GM21723 (cell line): Measurements from ENCODE around the gene DCP2.

Experiments used
- ATAC-seq: cut with Tn5 transposase; IDR thresholded peaks from one replicate; pipeline ENCODE4 v1.9.1; 2021; ENCODE audit warnings: mild to moderate bottlenecking, moderate library complexity; ENCODE audit not compliant: unreplicated experiment

DCP2 gene

DNA sequence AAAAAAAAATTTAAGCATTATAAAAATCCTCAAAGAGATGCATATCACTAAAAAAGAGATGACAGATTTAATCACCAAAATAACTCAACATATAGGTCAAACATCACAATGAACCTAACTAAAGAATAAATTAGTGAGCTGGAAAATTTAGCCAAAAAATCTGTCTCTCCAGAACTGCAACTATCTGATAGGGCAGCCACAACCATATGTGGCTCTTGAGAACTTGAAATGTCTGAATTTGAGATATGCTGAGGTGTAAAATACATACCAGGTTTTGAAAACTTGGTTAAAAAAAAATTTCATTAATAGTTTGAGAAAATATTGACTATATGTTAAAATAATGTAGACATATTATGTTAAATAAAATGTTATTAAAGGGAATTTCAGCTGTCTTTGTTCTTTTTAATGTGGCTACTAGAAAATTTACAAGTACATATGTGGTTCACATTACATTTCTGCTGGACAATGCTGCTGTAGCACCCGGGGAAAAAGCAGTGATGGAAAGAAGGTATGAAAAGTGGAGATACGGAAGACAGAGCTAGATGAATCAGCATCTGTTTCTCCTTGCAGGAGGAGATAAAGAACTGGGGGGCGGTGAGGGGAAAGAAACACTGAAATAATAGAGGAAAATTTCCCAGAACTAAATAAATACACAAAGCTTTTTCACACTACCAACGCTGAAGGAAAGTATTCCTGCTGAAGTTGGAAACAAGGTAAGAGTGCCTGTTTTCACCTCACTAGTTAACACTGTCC lies 66.1 kb downstream of the DCP2 start:
- ATAC-seq, result no peak

DNA sequence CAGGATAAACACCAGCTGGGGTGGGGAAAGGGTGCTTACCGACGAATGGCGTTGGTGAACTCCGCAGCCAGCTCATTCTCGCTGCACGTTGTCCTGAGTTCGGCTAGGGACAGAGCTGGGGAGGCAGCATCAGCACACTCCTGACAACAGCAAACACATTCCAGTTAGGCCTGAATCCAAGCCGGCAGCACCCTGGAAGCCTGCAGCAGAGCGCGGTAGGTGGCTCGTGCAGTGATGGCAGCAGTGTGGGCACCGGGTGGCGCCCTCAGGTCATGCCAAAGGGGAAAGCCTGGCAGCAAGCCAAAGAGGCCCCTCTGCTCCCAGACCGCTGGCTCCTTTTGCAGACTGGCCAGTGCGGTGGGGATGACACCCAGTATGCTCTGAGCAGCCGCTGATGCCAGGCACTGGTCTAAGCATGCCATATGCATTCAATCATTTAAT lies 66.9 kb downstream of the DCP2 start:
- ATAC-seq, result no peak

DNA sequence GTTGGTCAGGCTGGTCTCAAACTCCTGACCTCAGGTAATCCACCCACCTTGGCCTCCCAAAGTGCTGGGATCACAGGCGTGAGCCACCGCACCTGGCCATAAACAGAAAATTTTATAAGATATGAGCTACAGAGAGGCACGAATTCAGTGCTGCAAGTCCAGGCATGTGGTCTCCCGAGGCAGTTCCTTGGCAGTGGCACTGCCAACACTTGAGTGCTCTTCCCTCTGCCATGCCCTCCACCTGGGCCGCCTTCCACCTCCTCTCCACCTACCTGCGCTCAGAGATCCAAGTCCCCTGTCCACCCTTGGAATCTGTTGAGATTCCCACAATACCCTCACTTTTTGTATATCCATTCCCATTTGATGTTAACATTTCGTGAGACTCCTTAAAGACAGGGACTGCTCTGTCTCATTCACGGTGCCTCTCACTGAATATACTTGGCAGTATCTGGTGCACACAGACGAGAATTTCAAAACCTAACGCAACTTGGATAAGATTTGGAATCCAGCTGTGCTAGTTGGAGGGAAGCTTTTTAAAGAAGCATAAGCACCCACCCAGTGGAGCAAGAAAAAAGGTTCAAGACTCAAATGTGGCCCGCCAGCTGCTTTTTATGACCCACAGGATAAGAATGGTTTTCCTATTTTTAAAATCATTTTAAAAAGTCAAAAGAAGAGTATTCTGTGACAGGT lies 68.3 kb downstream of the DCP2 start:
- ATAC-seq, result no peak

DNA sequence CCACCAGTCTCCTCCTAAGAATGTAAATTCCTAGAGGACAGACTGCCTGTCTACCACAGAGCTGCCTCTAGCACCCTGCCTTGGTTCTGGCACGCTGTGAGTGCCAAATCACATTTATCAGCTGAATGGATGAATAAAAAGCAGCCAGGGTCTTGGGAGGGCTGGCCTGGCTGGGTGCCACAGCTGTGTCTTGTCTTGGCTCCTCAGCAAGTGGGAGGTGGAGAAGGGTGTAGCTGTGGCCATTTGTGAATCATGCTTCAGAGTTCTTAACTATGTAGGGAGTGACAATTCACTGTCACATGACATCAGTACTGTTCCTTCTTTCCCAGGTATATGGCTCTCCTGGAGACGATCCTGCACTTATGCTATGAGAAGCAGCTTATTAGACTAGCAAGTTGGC lies 70.6 kb downstream of the DCP2 start:
- ATAC-seq, result no peak

DNA sequence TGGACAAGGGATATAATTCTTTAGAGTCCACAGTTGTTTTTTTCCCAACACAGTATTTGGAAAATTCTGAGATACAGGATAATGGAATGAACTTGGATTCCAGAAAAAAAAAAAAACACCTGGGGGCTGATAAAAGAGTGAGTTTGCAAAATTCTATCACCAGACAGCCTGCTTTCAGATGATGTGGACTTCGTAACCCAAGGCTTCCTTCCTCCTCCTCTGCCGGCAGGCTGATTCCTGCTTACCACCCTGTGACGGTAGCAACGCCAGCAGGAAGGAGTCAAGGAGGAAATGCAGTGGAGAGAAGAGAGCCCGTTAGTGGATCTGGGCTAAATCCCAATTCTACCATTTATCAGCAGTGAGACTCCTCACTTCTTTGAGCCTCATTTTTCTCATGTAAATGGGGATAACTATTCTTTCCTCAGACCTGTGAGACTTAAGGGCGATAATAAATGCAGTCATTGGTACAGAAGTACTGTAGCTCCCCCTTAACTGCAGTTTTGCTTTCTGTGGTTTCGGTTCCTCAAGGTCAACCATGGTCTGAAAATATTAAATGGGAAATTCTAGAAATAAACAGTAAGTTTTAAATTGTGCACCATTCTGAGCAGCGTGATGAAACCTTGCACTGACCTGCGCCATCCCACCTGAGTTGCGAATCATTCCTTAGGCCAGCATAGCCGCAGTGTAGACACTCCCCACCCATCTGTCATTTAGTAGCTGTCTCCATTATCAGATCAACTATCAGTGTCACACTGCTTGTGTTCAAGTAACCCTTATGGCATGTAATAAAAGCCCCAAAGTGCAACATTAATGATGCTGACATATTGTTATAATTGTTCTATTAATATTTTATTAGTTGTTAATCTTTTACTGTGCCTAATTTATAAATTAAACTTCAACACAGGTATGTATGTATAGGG lies 71.4 kb downstream of the DCP2 start:
- peak; percentile 87 for ATAC-seq

DNA sequence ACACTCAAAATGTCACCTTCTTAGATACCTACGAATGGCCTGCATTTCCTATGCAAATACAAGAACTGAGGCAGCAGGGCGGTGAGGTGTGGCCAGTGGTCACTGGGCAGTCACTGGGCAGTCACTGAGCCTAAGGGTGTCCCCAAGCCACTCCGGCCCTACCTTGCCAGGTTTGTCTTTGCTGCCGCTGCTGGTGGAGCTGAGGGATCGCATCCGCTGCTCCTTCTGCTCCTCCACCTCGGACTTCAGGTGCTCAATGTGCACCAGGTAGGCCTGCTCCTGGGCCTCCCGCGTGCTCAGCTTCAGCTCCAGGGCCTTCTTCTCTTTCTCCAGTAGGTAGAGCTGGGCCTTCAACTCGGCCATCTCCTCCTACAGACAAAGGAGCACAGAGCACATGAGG lies 72.3 kb downstream of the DCP2 start:
- no peak for ATAC-seq

DNA sequence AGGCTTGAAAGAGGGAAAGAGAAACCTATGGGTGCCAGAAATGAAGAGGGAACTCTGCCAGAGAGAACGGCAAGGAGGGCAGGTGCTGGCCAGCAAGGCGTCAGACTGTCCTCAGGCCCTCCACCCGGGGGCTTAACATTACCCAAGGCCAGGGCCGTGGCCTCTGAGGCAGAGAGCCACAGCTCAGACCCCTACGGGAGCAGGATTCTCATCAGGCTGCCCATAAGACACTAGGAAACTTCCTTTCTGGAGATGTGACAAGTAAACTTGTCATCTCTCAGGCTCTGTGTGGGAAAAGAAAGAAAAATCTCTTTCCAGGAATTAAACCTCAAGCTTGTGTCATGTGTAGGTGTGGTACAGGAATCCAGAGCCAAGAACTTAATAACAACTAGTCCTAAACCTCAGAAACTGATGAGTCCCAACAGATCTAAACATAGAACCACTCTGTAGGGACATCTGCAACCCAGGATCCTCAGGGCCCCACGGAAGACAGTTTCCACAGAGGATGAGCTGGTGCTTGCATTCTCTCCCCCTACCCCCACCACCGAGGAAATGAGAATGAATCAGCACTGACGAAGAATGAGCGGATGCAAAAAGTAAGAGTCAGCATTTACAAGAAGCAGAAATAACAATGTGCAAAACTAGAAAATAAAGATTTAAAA lies 74.3 kb downstream of the DCP2 start:
- no peak for ATAC-seq

DNA sequence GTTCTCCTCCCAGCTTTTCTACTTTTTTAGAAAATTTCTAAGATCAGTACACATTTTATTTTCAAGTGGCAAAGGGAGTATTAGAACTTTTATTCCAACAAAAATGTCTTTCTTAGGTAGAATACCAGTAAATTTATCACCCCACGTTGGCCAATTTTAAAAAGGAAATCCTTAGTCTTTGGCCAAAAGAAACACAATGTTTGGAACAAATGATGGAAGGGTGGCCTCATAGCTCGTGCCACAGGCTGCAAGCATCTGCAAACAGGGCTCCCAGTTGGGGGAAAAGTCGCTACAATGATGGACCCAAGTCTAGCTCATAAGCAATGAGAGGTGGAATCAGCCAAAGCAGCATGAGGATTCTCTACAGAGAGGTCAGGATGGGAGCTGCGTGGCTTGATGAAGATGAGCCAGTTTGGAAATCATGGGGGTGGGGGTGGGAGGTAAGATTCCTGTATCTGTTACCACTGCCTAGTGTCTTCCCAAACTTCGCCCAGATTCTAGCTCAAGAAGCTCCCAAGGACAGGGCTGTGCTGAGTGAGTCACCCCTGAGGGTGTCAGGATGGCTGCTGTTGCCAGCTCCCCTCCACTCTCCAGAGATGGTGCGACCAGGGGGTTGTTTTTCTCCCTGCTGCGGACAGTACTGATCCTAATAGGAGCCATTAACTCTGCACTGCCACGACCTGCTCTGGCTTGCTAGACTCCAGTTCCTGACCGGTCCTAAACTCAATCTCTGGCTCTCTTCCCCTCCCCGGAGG lies 75.6 kb downstream of the DCP2 start:
- no peak for ATAC-seq

DNA sequence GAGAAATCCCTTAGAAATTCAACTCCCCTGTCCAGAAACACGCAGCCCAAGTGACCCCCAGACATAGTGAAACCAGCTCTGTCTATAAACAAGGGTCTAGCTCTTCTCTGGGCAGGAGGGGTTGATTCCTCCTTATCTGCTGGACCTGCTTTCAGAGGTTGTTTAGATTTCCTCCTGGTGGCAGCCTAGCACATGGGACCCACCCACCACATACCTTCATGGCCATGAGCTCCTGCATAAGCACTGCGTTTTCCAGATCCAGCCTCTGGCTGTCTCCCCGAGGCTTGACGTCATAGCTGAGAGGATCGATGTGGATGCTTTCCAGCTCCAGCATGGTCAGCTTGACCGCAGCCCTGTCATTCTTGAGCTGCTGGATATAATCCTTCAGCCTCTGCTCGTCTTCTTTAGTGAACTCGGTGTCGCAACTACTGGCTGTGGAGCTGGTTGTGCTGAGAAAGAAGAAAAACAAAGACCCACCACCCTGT lies 77.0 kb downstream of the DCP2 start:
- ATAC-seq, result no peak

DNA sequence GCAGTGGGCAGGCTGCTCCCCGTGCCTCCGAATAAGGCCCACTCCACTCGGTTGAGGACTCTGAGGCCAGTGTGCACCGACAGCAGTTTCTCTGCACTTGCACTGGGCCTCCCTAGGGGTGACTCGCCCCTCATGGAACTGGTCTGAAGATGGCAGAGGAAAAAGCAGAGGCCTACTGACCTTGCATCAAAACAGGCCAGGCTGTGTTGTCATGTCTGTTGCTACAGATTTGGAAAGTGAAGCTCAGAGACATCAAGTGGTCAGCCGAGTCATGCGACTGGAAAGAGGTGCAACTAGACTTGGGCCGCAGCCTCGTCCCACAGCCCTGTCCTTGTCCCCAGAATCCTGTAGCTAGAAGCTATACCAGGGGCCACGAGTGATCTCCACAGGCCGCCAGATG lies 78.3 kb downstream of the DCP2 start:
- no peak for ATAC-seq

DNA sequence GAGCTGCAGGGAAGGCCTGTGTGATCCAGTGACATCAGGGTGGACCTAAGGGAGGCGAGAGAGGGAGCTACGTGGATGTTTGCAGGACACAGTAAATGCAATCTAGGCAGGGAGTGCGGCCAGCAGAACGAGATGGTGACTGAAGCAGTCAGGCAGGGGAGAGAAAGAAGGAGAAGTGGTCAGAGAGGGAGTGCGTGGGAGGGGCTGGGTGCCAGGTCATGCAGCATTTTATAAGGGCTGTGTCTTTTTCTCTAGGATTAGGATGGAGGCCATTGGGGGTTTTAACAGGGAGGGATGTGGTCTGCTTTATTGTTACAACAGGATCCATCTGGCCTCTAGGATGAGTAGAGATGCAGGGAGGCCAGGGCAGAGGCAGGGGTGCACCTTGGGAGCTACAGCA lies 80.4 kb downstream of the DCP2 start:
- no peak for ATAC-seq

DNA sequence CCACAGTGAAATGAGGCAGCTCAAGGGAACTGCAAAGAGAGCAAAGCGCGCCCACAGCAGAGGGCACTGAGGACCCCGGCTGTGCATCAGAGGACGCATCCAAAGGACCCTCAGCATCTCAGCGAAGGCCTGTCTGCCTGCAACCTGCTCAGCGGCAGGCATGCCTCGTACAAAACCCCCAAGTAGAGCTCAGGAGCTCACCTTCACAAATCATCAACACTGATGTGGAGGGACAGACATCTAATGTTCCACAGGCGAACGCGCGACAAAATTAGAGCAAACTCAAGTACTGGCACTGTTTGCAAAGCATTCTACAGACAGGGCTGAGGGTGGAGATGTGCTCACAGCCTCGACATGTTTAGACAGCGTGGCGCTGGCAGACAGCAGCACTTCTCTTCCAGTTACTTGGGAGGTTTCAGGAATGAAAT lies 81.0 kb downstream of the DCP2 start:
- ATAC-seq, result no peak

DNA sequence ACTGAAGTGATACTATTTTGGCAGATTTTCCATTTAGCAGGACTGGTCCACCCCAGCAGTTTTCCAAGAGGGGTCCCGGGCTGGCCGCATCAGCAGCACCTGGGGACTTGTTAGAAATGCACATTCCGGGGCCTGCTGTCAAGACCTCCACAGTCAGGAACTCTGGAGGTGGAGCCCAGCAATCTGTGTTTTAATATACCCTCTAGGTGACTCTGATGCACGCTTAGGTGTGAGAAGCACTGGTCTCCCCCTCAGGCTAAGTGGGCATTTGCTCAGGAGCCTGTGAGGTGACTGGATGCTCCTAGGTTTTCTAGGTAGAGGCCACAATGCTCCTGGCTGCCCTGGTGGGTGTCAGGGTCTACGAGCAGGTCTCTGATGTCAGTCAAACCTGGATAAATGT lies 81.7 kb downstream of the DCP2 start:
- ATAC-seq, result no peak

DNA sequence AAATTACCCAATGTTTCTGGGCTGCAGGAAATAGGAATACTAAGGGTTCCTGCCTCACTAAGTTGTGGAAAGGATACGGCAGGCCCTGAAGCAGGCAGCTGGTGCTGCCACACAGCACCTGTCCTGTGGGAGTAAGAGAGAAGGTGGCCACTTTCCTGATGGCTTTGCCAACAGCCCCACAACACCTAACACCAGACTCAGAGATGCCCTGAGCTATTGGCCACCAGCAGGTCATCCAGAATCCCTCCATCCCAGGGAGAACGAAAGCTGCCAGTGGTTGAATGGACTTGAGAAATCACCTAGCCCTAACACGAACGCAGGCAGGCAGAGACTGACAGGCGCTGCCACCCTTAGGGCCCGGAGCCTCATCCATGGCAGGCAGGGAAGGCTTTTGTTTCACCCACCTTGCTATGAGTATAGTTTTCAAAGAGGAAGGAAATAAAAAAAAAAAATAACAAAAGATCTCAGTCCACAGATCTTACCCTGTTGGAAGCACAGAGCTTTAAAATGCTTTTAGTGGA lies 82.2 kb downstream of the DCP2 start:
- no peak for ATAC-seq

DNA sequence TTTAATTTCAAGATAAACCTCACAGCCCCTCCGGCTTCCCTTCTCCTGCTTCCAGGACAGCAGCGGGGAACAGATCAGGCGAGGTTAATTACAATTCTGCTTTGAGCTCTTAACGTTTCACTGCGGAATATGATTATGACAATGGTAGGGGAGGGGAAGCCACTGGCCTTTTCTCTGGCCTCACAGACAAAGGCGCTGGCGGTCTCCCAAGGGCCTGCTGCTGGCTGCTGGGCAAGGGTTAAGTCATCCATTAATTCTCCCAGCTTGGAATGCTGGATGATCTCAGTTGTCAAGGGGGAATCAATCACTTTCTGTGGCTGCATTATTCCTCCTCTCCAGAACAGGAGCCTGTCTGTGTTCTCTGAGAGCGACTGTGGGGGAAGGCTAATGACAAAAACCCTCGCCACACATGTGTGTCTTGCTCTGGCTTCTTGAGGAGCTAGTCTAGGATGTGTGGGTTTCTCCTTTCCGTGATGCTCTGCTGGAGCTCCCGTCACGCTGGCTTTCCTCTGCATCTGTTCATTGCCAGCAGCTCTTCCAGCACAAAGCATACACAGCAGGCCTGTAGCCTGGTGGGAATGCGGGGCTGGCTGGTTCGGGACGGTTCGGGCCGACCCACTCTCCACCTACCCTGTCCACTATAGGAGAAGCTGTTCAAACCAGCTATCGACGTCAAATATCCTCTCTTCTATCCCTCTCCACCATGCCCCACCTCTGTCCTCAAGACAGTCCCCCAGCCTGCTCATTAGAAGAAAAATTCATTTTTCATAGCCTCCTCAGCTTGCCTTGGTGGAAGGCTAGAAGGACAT lies 82.8 kb downstream of the DCP2 start:
- ATAC-seq, result no peak

DNA sequence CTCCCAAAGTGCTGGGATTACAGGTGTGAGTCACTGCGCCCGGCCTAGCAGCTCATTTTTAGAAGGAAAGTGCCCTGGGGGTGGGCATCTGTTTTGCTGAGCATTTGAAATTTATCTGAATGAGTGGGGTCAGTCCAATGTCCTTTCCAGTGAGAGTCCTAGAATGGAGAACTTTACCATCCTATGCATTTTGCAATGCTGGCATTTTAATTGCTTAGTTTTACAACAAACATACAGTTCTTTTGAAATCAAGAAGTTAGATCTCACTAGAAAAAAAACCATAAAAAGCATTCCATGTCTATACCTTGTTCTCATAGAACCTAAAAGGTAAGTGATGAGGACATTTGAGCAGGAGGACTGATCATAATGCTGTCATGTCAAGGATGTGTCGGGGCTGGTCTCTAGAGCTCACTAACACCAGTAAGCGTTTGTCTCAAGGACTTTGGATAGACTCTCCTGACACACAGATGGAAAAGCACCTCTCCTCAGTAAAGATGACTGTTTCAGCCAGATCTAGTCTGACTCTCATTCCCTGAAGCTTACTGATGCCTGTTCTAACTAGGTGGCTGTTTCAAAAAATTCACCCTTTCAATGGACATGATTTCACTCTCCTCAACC lies 83.9 kb downstream of the DCP2 start:
- no peak for ATAC-seq

DNA sequence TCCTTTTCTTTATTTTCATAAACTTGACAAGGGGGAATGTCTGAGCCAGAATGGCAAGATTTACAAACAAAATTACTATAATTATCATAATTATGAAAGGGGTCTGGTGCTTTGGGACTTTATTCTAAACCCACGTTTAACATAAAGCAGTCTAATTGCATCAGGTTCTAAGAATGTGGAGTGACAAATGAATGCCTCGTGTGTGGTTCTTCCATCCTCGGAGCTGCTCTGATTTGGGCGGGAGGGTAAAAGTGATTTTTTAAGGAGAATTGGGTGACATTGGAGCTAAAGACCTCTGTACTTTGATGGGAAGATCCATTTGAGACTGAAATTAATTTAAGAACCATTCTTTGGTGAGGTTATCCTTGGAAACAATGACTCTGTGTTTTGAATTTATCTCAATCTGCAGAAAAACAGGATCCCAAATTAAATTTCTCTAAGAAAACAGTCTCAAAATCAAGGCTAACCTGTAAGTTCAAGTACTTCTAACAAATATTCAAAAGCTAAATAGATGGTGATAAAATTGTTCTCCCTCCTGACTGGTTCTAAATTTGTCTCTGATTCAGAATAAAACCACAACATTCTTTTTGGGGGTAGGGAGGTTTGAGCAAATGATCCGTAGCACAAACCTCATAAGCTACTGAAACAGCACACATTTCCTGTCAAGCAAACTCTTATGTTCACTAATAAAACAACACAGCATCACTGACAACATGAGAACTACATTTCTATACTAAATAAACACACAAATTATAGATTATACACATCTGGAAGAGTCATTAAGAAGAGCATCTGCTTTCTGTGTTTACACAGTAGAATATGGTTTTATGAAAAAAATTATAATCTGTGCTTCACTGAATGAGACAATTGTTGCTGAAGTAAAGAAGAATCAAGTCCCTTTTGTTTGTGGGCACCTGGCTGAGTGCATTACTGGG lies 85.5 kb downstream of the DCP2 start:
- ATAC-seq, result no peak
